DMS153 treated with DMSO at 0.1 percent for 48 hours (cell line): ENCODE results near the gene ZNF605.
"Not testable (repeated sequence)": the region's sequence is repeated elsewhere in the genome, so short reads cannot be mapped to it uniquely, and the experiment has no call there.

Experiments
- DNase-seq: peaks from one replicate; lab custom pipeline; 2025; ENCODE audit not compliant: unreplicated experiment; lab: John Stamatoyannopoulos, UW

Gene ZNF605

DNA sequence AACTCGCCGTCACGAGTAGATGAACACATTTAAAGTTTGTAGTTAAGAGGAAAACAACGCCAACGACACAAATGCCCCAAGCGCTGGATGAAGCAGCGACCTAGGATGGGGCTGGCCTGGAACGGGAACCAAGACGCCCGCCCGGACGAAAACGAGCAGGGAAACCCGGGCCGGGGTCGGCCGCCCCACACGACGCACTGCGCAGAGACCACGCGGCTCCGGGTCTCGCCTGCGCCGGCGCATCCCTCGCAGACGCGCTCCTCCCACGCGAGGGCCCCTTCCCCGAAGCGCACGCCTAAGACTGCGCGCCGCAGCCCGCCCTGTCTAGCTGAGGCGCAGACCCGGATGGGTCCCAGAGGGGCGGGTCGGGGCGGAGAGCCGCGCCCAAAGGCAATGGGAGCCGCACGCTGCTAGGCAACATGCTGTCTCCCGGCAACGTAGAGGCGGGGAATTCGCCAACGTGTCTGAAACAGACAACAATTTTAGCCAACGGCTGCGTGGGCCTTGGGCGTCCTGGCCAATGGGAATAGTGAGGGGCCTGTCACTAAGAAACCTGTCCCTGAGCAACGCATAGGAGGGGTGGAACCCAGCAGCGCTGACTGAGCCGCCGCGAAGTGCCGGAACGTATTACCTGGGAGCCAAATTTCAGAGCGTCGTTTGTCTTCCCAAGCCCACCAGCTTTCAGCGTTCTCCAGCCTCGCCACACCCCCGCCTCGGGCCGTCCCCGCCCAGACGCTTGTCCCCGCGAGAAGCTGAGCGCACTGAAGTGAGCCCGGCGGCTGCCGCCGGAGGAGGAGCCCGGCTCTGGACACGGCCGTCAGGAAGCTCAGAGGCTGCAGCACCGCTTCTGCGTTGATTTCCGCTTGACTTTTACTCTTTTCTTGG lies 47.7 kb downstream of the ZNF605 start:
- peak; percentile 97 for DNase-seq

DNA sequence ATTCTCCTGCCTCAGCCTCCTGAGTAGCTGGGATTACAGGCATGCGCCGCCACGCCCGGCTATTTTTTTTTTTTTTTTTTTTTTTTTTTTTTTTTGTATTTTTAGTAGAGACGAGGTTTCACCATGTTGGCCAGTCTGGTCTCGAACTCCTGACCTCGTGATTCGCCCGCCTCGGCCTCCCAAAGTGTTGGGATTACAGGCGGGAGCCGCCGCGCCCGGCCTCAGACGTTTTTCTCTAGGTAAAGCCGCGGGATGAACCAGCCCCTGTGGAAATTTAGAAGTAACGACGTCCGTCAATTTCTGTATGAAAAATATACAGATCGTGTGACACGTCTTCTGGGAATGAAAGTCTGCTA lies 48.3 kb downstream of the ZNF605 start:
- not testable (repeated sequence) for DNase-seq

DNA sequence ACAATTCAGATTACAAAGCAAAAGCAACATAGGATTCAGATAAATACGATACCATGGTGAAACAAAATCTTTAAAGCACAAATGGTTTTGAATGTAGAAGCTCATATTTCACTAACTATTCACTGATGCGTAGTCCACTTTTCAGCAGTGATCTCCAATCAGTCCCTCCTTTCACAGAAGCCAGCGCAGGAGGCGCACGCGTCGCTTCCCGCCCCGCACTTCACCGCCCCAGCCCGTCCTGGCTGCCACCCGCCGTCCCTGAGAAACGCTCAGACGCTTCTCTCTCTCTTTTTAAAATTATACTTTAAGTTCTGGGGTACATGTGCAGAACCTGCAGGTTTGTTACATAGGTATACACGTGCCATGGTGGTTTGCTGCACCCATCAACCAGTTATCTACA lies 48.9 kb downstream of the ZNF605 start:
- DNase-seq = no peak

DNA sequence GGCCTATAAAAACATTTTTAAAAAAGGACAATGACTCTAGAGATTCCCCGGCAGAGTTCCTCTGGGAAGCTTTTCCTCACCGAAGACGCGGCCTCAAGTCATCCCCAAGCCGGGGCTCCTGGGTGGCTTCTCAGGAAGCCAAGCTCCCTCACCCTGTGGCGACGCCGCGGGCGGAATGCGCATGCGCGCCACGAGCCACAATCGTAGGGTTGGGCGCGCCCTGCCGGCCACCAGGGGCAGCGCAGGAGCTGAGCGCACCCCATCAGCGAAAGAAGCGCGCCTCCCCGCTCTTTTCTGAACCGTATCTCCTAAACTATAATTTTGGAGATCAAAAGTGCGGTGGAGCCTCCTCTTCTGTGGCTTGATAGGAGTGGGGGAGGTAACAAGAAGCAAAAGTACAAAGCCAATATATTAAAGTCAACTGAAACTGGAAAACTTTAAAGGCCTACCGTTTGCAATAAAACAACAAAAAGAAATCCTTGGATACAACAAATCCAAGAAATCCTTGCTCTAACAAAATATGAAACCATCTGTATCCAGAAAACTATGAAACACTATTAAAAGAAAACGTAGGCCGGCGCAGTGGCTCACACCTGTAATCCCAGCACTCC lies 51.3 kb downstream of the ZNF605 start:
- no peak for DNase-seq

DNA sequence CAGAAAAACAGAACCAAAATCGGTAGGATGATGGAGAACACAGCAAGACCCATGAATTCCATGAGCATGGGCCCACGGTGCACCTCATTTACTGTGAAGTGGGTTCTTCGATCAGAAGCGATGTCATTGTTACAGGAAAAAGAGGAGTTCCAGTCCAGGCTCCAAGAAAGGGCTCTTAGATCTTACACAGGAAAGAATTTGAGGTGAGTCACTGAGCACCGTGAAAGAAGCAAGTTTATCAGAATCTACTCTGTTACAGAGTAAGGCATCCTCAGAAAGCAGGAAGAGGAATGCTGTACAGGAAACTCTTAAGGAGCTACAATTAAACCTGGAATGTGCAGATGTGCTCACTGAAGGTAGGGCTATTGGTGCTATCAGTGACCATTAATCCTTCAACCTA lies 57.1 kb downstream of the ZNF605 start:
- DNase-seq = no peak

DNA sequence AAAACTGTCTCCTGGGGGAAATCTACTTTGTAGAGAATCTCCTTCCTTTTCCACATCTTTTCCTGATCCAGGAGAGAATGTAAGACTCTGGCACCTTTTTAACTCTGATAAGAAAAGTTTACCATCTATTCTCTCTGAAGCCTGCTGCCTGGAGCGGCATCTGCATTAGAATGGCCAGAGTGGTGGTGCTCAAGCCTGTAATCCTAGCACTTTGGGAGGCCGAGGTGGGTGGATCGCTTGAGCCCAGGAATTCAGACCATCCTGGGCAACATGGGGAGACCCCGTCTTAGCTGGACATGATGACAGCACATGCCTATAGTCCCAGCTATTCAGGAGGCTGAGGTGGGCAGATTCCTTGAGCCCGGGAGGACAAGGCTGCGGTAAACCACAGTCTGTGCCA lies 67.3 kb downstream of the ZNF605 start:
- DNase-seq = no peak

DNA sequence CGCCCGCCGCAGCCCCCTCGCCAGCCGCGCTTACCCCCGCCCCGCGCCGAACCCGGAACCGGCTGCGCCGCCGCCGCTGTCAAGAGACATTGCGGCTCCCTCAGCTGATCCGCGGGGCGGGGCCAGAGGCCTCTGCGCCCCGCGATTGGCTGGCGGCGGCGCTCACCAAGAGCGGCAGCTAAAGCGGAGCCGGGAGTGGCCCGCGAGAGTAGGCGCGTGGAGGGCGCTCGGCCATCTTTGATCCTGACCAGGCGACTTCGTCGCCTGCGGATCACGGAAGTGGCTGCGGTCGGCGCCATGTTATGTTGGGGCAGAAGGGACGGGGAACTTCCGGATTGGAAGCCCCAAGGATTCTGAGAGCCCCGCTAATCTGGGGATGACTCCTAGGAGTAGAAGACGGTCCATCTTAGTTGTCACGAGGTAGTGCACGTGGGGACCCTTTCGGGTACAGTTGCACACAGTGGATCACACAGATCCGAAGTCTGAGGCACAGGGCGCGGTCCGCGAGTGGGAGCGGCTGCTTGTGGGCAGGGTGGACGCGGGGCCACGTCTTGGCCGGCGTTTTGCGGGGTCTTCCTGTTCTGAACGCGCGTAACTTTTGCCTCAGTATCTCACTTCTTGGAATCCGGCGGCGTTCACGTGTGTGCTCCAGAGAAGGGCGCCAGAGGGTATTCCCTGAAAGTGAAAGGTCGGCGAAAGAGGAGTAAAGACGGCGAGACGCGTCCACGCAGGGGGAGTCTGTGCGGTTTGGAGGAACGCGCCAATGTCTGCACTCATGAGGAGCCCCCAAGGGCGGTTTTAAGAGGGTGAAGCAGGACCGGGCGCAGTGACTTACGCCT lies 68.4 kb downstream of the ZNF605 start, which contains the start of gene CHFR:
TSS of gene CHFR (minus strand) at position 93 of the 839 bp plus-strand sequence. CDS start 277 bp downstream, outside the sequence.
- DNase-seq = peak; percentile 84

DNA sequence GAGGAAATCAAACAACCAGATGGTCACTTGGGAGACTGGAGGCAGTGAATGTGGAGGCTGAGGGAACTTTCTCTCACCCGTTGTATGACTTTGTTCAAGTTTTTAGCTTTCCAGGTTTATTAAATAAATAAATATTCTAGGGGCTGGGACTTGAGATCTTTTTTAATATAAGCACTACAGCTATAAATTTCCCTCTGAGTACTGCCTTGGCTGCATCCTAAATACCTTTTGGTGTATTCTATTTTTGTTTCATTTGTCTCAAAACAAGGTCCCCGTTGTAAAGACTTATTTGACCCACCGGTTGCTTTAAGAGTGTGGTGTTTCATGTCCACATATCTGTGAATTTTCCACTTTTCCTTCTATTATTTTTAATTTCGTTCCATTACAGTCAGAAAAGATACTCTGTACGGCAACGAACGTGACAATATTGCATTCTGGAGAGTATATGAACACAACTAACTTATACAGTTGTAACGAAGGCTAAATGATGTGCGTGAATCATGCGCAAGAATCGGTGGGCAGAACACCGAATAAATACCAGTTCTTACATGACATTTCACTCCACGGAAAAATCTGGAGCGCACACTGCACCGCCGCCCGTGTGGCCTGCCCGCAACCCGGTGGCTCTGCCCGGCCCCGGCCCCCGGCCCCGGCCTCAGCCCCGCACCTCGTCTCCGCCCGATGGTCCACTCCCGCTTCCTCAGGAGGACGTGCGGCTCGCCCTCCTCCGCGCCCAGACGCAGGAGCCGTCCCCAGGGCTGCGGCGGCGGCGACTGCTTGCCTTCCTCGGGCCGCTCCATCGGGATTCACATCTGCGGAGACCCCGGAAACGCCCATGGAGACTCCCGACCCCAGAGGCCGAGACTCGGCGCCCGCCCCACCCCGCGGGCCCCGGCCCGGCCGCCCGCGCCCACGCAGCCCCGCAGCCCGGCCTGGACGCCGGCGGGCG lies 69.3 kb downstream of the ZNF605 start:
- DNase-seq = no peak

DNA sequence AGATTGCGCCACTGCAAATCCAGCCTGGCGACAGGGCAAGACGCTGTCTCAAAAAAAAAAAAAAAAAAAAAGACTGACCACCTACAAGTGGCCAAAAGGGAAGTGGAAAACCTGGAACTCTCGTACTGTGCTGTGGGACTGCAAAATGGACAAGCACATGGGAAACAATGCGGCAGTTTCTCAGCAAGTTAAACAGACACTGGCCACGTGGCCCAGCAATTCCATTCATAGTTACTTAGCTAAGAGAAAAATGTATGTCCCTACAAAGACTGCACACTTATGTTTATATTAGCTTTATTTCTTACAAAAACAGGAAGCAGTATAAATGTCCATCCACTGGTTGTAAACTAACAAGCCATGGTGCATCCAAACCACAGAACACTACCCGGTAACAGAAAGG lies 74.3 kb downstream of the ZNF605 start:
- no peak for DNase-seq

DNA sequence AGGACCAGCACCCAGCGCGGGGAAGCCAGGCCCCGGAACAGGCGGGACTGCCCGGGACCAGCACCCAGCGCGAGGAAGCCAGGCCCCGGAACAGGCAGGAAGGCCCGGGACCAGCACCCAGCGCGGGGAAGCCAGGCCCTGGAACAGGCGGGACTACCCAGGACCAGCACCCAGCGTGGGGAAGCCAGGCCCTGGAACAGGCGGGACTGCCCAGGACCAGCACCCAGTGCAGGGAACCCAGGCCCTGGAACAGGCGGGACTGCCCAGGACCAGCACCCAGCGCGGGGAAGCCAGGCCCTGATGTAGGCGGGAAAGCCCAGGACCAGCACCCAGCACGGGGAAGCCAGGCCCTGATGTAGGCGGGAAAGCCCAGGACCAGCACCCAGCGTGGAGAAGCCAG lies 81.5 kb downstream of the ZNF605 start:
- DNase-seq = not testable (repeated sequence)

DNA sequence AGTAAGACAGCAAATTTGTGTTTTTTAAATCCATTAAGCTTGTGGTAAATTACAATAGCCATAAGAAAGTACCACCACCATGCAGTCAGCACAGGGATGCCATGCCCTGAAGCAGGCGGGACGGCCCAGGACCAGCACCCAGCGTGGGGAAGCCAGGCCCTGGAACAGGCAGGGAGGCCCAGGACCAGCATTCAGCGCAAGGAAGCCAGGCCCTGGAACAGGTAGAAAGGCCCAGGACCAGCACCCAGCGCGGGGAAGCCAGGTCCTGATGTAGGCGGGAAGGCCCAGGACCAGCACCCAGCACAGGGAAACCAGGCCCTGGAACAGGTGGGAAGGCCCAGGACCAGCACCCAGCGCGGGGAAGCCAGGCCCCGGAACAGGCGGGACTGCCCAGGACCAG lies 81.9 kb downstream of the ZNF605 start:
- DNase-seq = no peak

DNA sequence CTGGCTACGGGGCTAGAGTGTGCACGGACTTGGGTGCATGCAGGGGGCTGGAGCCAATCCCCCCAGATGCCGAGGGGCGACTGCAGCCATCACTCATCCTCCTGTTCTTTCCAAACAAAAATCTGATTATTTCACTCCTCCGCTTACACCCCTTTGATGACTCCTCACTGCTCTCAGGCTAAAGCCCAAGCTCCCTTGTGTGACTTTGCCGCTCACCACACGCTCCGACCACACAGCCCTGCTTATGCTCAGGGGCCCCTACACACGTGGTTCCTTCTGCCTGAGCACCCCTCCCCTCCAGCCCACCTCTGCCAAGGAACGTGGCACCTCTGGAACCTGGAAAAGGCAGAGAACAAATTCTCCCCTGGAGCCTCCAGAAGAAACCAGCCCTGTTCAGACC lies 82.4 kb downstream of the ZNF605 start:
- DNase-seq = no peak

DNA sequence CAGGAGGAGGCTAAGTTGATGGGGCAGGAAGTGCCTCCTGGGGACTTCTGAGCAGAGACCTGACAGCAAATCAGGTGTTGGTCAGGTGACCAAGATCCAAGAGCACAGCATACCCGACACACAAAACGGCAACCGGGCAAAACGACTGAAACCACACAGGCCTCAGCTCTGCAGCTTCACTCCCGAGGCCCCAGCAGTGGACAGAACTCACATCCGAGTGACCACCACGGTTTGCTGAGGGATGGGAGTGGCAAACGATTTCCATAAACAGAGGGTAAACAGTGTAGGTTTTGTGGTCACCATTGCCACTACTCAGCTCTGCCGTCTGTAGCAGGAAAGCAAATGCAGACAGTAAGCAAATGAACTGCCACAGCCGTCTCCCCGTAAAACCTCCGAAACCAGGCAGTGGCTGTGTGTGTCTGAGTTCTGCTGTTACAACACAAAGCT lies 83.1 kb downstream of the ZNF605 start:
- DNase-seq = no peak

DNA sequence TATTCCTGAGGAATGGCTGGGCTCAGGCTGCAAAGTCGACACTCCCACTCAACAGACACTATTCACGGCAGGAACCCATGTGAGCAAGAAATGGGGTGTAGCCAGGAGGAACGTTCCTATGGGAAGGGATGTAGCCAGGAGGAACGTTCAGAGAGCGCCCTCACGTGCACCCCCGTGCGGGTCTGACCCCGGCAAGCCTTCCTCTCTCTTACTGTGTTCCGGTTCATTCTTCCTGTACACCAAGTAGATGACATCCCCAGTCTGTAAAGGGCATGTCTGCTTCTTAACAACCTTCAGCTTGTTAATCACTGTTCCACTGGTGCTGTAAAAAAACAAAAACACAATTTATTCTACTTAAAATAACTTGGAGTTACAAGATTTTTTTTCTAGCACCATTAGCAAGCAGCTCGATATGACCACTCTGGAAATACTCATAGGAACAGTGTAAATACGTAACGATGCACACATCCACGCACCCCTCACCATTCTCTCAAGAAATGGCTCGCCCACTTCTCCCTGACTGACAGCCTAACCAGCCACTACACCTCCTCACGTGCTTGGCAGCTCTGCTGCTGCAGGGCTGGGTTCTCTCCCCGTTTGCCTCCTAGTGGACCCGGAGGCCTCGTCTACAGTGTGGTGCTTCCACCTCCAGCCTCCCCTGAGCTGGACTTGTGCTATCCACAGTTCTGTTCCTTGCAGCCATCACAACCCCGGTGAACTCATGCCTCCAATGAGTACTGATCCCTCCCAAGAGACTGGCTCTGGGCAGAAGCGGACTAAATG lies 83.8 kb downstream of the ZNF605 start:
- DNase-seq = no peak

DNA sequence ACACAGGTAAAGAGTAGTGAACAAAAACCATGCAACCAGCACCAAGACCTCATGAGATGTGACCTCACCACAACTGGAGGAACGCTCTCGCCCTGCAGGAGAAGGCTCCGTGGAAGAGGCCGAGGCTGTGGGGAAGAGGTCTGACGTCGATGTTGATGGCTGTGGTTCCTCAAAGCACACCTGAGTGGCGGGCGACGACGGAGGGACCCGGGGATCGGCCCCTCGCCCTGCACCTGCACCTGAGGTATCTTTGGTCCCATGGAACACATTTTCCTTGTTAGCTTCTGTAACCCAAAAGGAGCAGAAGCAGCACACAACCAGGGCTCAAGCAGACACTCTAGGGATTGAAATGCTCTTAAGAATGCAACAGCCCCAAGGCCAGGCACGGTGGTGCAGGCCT lies 86.6 kb downstream of the ZNF605 start:
- DNase-seq = no peak
